AG10803 (cell line): Measurements from ENCODE around the gene PBX1.
A peak's percentile ranks its signal among the peaks of the same experiment; 100 is the strongest.

ENCODE experiments used
- DNase-seq: peaks from one replicate; pipeline ENCODE4 v3.0.0; 2010; ENCODE audit warnings: low read depth
- H3K4me3 ChIP-seq: 2 replicates; pipeline ENCODE4 v1.5.1; 2011; ENCODE audit warnings: mild to moderate bottlenecking, low read length, control low read depth
- TF ChIP-seq, protein P1 (sequence below): conservative IDR thresholded peaks from 2 replicates; pipeline ENCODE4 v1.5.1; 2011; ENCODE audit warnings: mild to moderate bottlenecking, low read length, control low read depth, inconsistent platforms

Gene PBX1

GRCh38 chr1:164635059-164635802 lies 76.2 kb downstream of the PBX1 start:
- DNase-seq: no peak
- TF ChIP-seq, protein P1, sequence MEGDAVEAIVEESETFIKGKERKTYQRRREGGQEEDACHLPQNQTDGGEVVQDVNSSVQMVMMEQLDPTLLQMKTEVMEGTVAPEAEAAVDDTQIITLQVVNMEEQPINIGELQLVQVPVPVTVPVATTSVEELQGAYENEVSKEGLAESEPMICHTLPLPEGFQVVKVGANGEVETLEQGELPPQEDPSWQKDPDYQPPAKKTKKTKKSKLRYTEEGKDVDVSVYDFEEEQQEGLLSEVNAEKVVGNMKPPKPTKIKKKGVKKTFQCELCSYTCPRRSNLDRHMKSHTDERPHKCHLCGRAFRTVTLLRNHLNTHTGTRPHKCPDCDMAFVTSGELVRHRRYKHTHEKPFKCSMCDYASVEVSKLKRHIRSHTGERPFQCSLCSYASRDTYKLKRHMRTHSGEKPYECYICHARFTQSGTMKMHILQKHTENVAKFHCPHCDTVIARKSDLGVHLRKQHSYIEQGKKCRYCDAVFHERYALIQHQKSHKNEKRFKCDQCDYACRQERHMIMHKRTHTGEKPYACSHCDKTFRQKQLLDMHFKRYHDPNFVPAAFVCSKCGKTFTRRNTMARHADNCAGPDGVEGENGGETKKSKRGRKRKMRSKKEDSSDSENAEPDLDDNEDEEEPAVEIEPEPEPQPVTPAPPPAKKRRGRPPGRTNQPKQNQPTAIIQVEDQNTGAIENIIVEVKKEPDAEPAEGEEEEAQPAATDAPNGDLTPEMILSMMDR: no peak
- no peak overlapping the region for H3K4me3 ChIP-seq

- no peak overlapping the region for H3K4me3 ChIP-seq
- no peak for DNase-seq
Measured at GRCh38 chr1:164635803-164636731, 77.1 kb downstream of the PBX1 start.

DNA sequence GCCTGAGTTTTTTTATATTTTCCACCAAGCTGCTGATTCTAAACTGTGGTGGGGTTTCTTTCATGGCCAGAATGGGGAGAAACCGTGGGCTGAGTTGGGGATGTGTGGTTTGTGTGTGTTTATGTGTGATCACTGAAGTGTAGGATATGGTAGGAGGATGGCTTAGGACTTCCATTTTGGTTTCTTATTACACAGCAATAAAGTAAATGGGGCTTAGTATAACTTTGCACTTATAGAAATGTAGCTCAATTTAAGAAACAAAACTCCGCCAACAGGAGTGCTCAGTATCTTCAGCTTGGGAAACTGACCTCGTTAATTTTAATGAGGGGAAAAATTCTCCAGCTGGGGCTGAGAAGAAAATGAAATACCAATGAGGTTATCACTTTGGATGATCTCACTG lies 77.8 kb downstream of the PBX1 start:
- no peak for DNase-seq
- TF ChIP-seq, protein P1: no peak
- H3K4me3 ChIP-seq: no peak overlapping the region

More at GRCh38 chr1:164635803-164636731, 77.1 kb downstream of the PBX1 start:
- TF ChIP-seq, protein P1: no peak

- peak; percentile 84 for DNase-seq
Measured at GRCh38 chr1:164637461-164638375, 78.7 kb downstream of the PBX1 start.

GRCh38 chr1:164638492-164639202 lies 79.7 kb downstream of the PBX1 start:
- DNase-seq: no peak
- H3K4me3 ChIP-seq: no peak overlapping the region
- TF ChIP-seq, protein P1: no peak

More at GRCh38 chr1:164637461-164638375, 78.7 kb downstream of the PBX1 start:
- TF ChIP-seq, protein P1: no peak
- H3K4me3 ChIP-seq: no peak overlapping the region

- TF ChIP-seq, protein P1: no peak
- H3K4me3 ChIP-seq: no peak overlapping the region
- DNase-seq: no peak
Measured at GRCh38 chr1:164640686-164641352, 81.8 kb downstream of the PBX1 start.
